Endothelial cell of umbilical vein (primary cell): ENCODE measurements around the gene RIOK3. TPM values are rescaled to one million over a fixed set of nuclear protein-coding genes. Genes with fewer than 3 reads are reported as not detected.

Experiments
- BruUV-seq: library from RNA; stranded (reverse); fragments of 400-500 nt; replicated peaks from 2 replicates; lab custom pipeline; 2021; lab: Mats Ljungman, UMichigan
- CTCF ChIA-PET: fragments of 300-600, 350-600 bp; sonication (Branson Sonifier 250); formaldehyde crosslinking; loops from one replicate; lab custom pipeline; 2021; ENCODE audit warnings: antibody characterized with exemption, inconsistent platforms; lab: Charles Lee
- POLR2A ChIA-PET: fragments of 300-600, 350-600 bp; sonication (Branson Sonifier 250); formaldehyde crosslinking; loops from one replicate; lab custom pipeline; 2021; ENCODE audit warnings: antibody characterized with exemption, inconsistent platforms; lab: Charles Lee
- DNase-seq: peaks from one replicate; pipeline ENCODE4 v3.0.0-alpha.2; 2011; ENCODE audit warnings: low read depth, low spot score
- FAIRE-seq: peaks from 2 replicates; lab custom pipeline; 2011; peaks lifted over from hg19 to GRCh38; lab: Jason Lieb, UNC
- H2AFZ ChIP-seq: 2 replicates; pipeline ENCODE4 v1.6.0; 2012; ENCODE audit warnings: low read depth, low read length, control low read depth, inconsistent platforms
- H3K27ac ChIP-seq: 2 replicates; pipeline ENCODE4 v1.5.1; 2011; ENCODE audit warnings: low read depth, mild to moderate bottlenecking, control low read depth, low read length, moderate library complexity; ENCODE audit not compliant: insufficient read depth
- H3K27me3 ChIP-seq, 2 experiments: 2 replicates each; pipeline versions ENCODE4 v1.6.0 to v1.6.1; 2011; ENCODE audit warnings: low read length in 2 of 2, mixed read lengths in 1 of 2; ENCODE audit not compliant: control insufficient read depth in 2 of 2, insufficient read depth in 2 of 2
- H3K36me3 ChIP-seq, 2 experiments: 2 replicates in 1 of 2; 3 replicates in 1 of 2; pipeline ENCODE4 v1.5.1; 2011; ENCODE audit warnings: low read length in 2 of 2, mild to moderate bottlenecking in 1 of 2, moderate library complexity in 1 of 2; ENCODE audit not compliant: control insufficient read depth in 2 of 2, insufficient read depth in 2 of 2; ENCODE audit errors: extremely low read depth in 1 of 2
- H3K4me1 ChIP-seq: 3 replicates; pipeline ENCODE4 v1.5.1; 2011; ENCODE audit warnings: mild to moderate bottlenecking, low read length; ENCODE audit not compliant: control insufficient read depth, insufficient read depth; ENCODE audit errors: extremely low read depth
- H3K4me2 ChIP-seq: 2 replicates; pipeline ENCODE4 v1.6.1; 2011; ENCODE audit warnings: low read length, control low read depth, mixed read lengths; ENCODE audit not compliant: insufficient read depth
- H3K4me3 ChIP-seq, 3 experiments: fragments of 200-600 bp in 1 of 3; sonication (generic), shearing (Covaris generic) in 1 of 3; replicated peaks in 1 of 3; 2 replicates each; pipeline ENCODE4 v1.5.1; 2011 to 2016; ENCODE audit warnings: control low read depth in 3 of 3, low read length in 3 of 3, mild to moderate bottlenecking in 2 of 3, inconsistent platforms in 1 of 3, low read depth in 1 of 3, moderate library complexity in 1 of 3; ENCODE audit not compliant: insufficient read depth in 1 of 3
- H3K79me2 ChIP-seq: 2 replicates; pipeline ENCODE4 v1.6.0; 2012; ENCODE audit warnings: low read length, inconsistent platforms; ENCODE audit not compliant: control insufficient read depth, insufficient read depth
- H3K9ac ChIP-seq: replicated peaks from 2 replicates; pipeline ENCODE3; 2011; ENCODE audit warnings: low read length, control low read depth; ENCODE audit not compliant: insufficient read depth; ENCODE audit errors: extremely low read depth
- H3K9me1 ChIP-seq: replicated peaks from 3 replicates; pipeline ENCODE4 v1.6.0; 2011; ENCODE audit warnings: mild to moderate bottlenecking, low read length; ENCODE audit not compliant: control insufficient read depth, insufficient read depth; ENCODE audit errors: extremely low read depth
- H3K9me3 ChIP-seq: replicated peaks from 2 replicates; pipeline ENCODE4 v1.5.1; 2012; ENCODE audit warnings: low read length, inconsistent platforms; ENCODE audit not compliant: control insufficient read depth, insufficient read depth
- H4K20me1 ChIP-seq: replicated peaks from 2 replicates; pipeline ENCODE3; 2011; ENCODE audit warnings: mild to moderate bottlenecking, low read length; ENCODE audit not compliant: control insufficient read depth, insufficient read depth; ENCODE audit errors: extremely low read depth
- EZH2 ChIP-seq: IDR thresholded peaks from 2 replicates; pipeline ENCODE4 v1.6.1; 2012; ENCODE audit warnings: borderline replicate concordance, low read depth, mild to moderate bottlenecking, moderate library complexity, low read length, inconsistent platforms; ENCODE audit not compliant: severe bottlenecking
- FOS ChIP-seq: IDR thresholded peaks from 2 replicates; pipeline ENCODE4 v1.6.1; 2011; ENCODE audit warnings: mild to moderate bottlenecking, low read length, moderate library complexity, borderline replicate concordance; ENCODE audit not compliant: insufficient read depth
- GATA2 ChIP-seq: IDR thresholded peaks from 2 replicates; pipeline ENCODE4 v1.7.0; 2011; ENCODE audit warnings: low read depth, mild to moderate bottlenecking, moderate library complexity, mixed read lengths, low read length; ENCODE audit not compliant: insufficient read length, insufficient read depth
- JUN ChIP-seq: IDR thresholded peaks from 2 replicates; pipeline ENCODE4 v1.6.1; 2011; ENCODE audit warnings: borderline replicate concordance, low read depth; ENCODE audit not compliant: insufficient read length, insufficient read depth
- MYC ChIP-seq: IDR thresholded peaks from one replicate; pipeline ENCODE4 v1.6.1; 2011; ENCODE audit warnings: mild to moderate bottlenecking, low read depth, low read length
- POLR2A ChIP-seq: IDR thresholded peaks from 2 replicates; pipeline ENCODE4 v1.6.1; 2012; ENCODE audit warnings: low read depth, mild to moderate bottlenecking, control low read depth, low read length
- POLR2AphosphoS5 ChIP-seq: IDR thresholded peaks from 2 replicates; pipeline ENCODE4 v1.6.1; 2012; ENCODE audit warnings: low read depth, mild to moderate bottlenecking, control low read depth, low read length, moderate library complexity; ENCODE audit not compliant: insufficient read depth
- dilution Hi-C: fragments of 300-500 bp; cut with MboI; formaldehyde crosslinking; loops from one replicate; pipeline ENCODE4 v1.15.0; 2019; ENCODE audit warnings: low sequenced_read_pairs; ENCODE audit not compliant: extremely low pct_ligation_motif_present
- intact Hi-C: fragments of 100-400 bp; cut with micrococcal nuclease; formaldehyde crosslinking; loops from one replicate; pipeline ENCODE4 v1.10.0; 2022
- polyA plus RNA-seq, 4 experiments: library from polyadenylated mRNA; depleted of rRNA in 3 of 4; stranded (reverse) in 3 of 4; unstranded in 1 of 4; fragments of >200 nt; gene quantifications; 2 replicates each; pipeline versions ENCODE4 v1.2.1 to v1.2.3, GENCODE V29; 2011 to 2012; ENCODE audit warnings: missing spikeins in 1 of 4
- total RNA-seq: library from RNA; stranded (reverse); gene quantifications from 2 replicates; pipeline ENCODE4 v1.2.3, GENCODE V29; 2021
- TF ChIP-seq, protein P1 (sequence below), 2 donors: IDR thresholded peaks; 1 replicate in 1 of 2; 2 replicates in 1 of 2; pipeline ENCODE4 v1.5.1; 2011; ENCODE audit warnings: low read length in 2 of 2, mild to moderate bottlenecking in 2 of 2, moderate library complexity in 2 of 2, control low read depth in 1 of 2, inconsistent platforms in 1 of 2, low read depth in 1 of 2; ENCODE audit not compliant: insufficient read depth in 1 of 2; ENCODE audit errors: extremely low read depth in 1 of 2
- TF ChIP-seq, protein P2 (sequence below): IDR thresholded peaks from 2 replicates; pipeline ENCODE4 v1.6.1; 2011; ENCODE audit not compliant: insufficient read depth, insufficient read length

Gene RIOK3
- total and polyA plus RNA-seq, 2 donors (not counting 3 experiments of a cell fraction or from before 2014, with no cell fraction given) = 14.8 to 50.7 TPM

- BruUV-seq = no TSS peak
- Histone ChIP-seq H3K79me2 (peaks cover 6% of the 10 kb centered on the region), H3K27me3 (no peaks in the 10 kb centered on the region), H3K36me3 (peaks cover 7 to 8% of the 10 kb centered on the region in 2 experiments), H3K27ac (no peak overlapping the region), H3K9me3 (no peaks in the 10 kb centered on the region), H3K4me2 (peak overlapping the region; percentile 84), H4K20me1 (no peaks in the 10 kb centered on the region), H3K4me3 (no peak overlapping the region), H3K4me1 (peaks cover 18% of the 10 kb centered on the region), H2AFZ (no peak overlapping the region), H3K9me1 (no peaks in the 10 kb centered on the region), H3K9ac (peak overlapping the region; percentile 72)
- intact Hi-C loops (loop anchor here (2.0 to 5.0 kb wide), 3 partner anchors 14 to 692 kb away; no protein-coding TSS in a partner anchor), dilution Hi-C loops (no loop called here)
- TF ChIP-seq, protein P1, sequence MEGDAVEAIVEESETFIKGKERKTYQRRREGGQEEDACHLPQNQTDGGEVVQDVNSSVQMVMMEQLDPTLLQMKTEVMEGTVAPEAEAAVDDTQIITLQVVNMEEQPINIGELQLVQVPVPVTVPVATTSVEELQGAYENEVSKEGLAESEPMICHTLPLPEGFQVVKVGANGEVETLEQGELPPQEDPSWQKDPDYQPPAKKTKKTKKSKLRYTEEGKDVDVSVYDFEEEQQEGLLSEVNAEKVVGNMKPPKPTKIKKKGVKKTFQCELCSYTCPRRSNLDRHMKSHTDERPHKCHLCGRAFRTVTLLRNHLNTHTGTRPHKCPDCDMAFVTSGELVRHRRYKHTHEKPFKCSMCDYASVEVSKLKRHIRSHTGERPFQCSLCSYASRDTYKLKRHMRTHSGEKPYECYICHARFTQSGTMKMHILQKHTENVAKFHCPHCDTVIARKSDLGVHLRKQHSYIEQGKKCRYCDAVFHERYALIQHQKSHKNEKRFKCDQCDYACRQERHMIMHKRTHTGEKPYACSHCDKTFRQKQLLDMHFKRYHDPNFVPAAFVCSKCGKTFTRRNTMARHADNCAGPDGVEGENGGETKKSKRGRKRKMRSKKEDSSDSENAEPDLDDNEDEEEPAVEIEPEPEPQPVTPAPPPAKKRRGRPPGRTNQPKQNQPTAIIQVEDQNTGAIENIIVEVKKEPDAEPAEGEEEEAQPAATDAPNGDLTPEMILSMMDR (IDR thresholded peaks at IDR 0.05; ENCODE audit: extremely low read depth in 1 of 2, insufficient read depth in 1 of 2, low read depth in 1 of 2, low read length in 2 of 2) = no peak
- TF ChIP-seq JUN (no peak), EZH2 (no peak), POLR2A (no peak)
- TF ChIP-seq, protein P2, sequence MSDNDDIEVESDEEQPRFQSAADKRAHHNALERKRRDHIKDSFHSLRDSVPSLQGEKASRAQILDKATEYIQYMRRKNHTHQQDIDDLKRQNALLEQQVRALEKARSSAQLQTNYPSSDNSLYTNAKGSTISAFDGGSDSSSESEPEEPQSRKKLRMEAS = no peak
- DNase-seq (no peak), FAIRE-seq (no peak)
- ChIA-PET CTCF (interaction anchor here (0.5 to 3.3 kb wide), 6 partner anchors 11 to 1770 kb away, joined by 3 to 18 read pairs (median 4); no protein-coding TSS in a partner anchor), POLR2A (no interaction called here)
These were observed 51.6 kb downstream of the RIOK3 start for GRCh38 chr18:23504720-23505119.

- peaks cover 18% of the 10 kb centered on the region for H3K4me1 ChIP-seq
- H3K27ac ChIP-seq = no peak overlapping the region
- no peak overlapping the region for H3K4me2 ChIP-seq
- H3K27me3 ChIP-seq = no peaks in the 10 kb centered on the region
- no TSS peak for BruUV-seq
- no peaks in the 10 kb centered on the region for H3K9me3 ChIP-seq
- H2AFZ ChIP-seq = no peak overlapping the region
- H3K79me2 ChIP-seq = peaks cover 6% of the 10 kb centered on the region
- ChIA-PET CTCF (interaction anchor here (3.3 kb wide), 1 partner anchor 9 kb away, joined by 18 read pairs; no protein-coding TSS in a partner anchor), POLR2A (no interaction called here)
- no peak for TF ChIP-seq EZH2
- no peak for TF ChIP-seq FOS
- TF ChIP-seq, protein P1 (IDR thresholded peaks at IDR 0.05; ENCODE audit: extremely low read depth in 1 of 2, insufficient read depth in 1 of 2, low read depth in 1 of 2, low read length in 2 of 2) = no peak
- TF ChIP-seq POLR2AphosphoS5 = no peak
- TF ChIP-seq JUN = no peak
- no peak for TF ChIP-seq POLR2A
- no peak for TF ChIP-seq GATA2
- no peak for TF ChIP-seq MYC
- TF ChIP-seq, protein P2 = no peak
- DNase-seq (no peak), FAIRE-seq (no peak)
- H3K4me3 ChIP-seq = no peak overlapping the region
- intact Hi-C loops (no loop called here), dilution Hi-C loops (no loop called here)
- peaks cover 8 to 14% of the 10 kb centered on the region in 2 experiments for H3K36me3 ChIP-seq
- H3K9me1 ChIP-seq = no peaks in the 10 kb centered on the region
- no peaks in the 10 kb centered on the region for H4K20me1 ChIP-seq
- H3K9ac ChIP-seq = no peak overlapping the region
These were observed 53.3 kb downstream of the RIOK3 start for GRCh38 chr18:23506393-23506792.
